Stomach (tissue), 9 donors: Measurements from ENCODE around the gene SHMT2. TPM values are rescaled to one million over a fixed set of nuclear protein-coding genes. Genes with fewer than 3 reads are reported as not detected.

ENCODE experiments used
- DNase-seq, 2 donors: peaks; one replicate each; pipeline versions ENCODE4 v3.0.0 to v3.0.0-alpha.2; 2013 to 2019
- H3K27ac ChIP-seq, 5 donors: fragments of 200-600 bp in 4 of 5; sonication (generic) in 4 of 5; one replicate each; pipeline ENCODE4 v1.5.1; 2013 to 2019; ENCODE audit warnings: mild to moderate bottlenecking in 1 of 5, moderate library complexity in 1 of 5
- H3K27me3 ChIP-seq, 3 donors: fragments of 200-600 bp; sonication (generic); one replicate each; pipeline ENCODE4 v1.5.1; 2017 to 2019; ENCODE audit warnings: mixed run types in 1 of 3
- H3K36me3 ChIP-seq, 4 donors: fragments of 200-600 bp; sonication (generic); 1 replicate in 3 of 4; 2 replicates in 1 of 4; pipeline ENCODE4 v1.5.1; 2016 to 2019
- H3K4me1 ChIP-seq, 4 donors: fragments of 200-600 bp; sonication (generic); one replicate each; pipeline ENCODE4 v1.5.1; 2016 to 2019
- H3K4me3 ChIP-seq, 4 donors: fragments of 200-600 bp; sonication (generic) in 3 of 4; one replicate each; pipeline ENCODE4 v1.5.1; 2016 to 2019; ENCODE audit warnings: mild to moderate bottlenecking in 1 of 4
- H3K9me3 ChIP-seq, 4 donors: fragments of 200-600 bp; sonication (generic); one replicate each; pipeline ENCODE4 v1.5.1; 2016 to 2019
- EP300 ChIP-seq: sonication (generic); formaldehyde crosslinking; IDR thresholded peaks from one replicate; pipeline ENCODE4 v1.6.1; 2017; ENCODE audit warnings: antibody characterized with exemption
- POLR2A ChIP-seq, 4 donors: fragments of 450-650 bp; IDR thresholded peaks; one replicate each; pipeline ENCODE4 v1.6.1; 2016; ENCODE audit warnings: antibody characterized with exemption in 4 of 4, control low read depth in 2 of 4, mild to moderate bottlenecking in 1 of 4, moderate library complexity in 1 of 4
- POLR2AphosphoS5 ChIP-seq, 3 donors: sonication (generic); formaldehyde crosslinking; IDR thresholded peaks; one replicate each; pipeline ENCODE4 v1.6.1; 2016; ENCODE audit warnings: antibody characterized with exemption in 3 of 3
- WGBS, 5 donors: extraction: QIAGEN DNeasy Blood & Tissue Kit in 3 of 5; methylation state at CpG; one replicate each; pipeline versions ENCODE4 v1.1.5 to v1.1.7; 2013 to 2018; 5-methylcytosine and 5-hydroxymethylcytosine counted together
- intact Hi-C: fragments of 100-400 bp; cut with DNase I; formaldehyde crosslinking; loops from one replicate; pipeline ENCODE4 v1.15.1; 2023; ENCODE audit warnings: low total_unique reads
- polyA plus RNA-seq, 3 donors: library from polyadenylated mRNA; stranded (reverse); fragments of 200-250 nt; gene quantifications; one replicate each; pipeline ENCODE4 v1.2.3, GENCODE V29; 2013
- total RNA-seq, 5 donors: library from RNA; depleted of rRNA; stranded (reverse); fragments of >200 nt; gene quantifications; one replicate each; pipeline versions ENCODE4 v1.1.0 to v1.2.3, GENCODE V29; 2014 to 2016
- TF ChIP-seq, protein P1 (sequence below), 7 experiments: fragments of 450-650 bp in 4 of 7; fragments of 200-600 bp in 3 of 7; sonication (generic) in 3 of 7; IDR thresholded peaks; one replicate each; pipeline ENCODE4 v1.5.1; 2016 to 2019; ENCODE audit warnings: antibody characterized with exemption in 7 of 7, control low read depth in 2 of 7, mild to moderate bottlenecking in 1 of 7
- donor health status: healthy with polysubstance abuse.
- donor health status: Bipolar disorder and iron deficiency.
- donor health status: healthy.

The SHMT2 gene
- total and polyA plus RNA-seq, 8 donors: 26.1 to 93.7 (median 58.0) TPM

- no peak overlapping the region for H3K4me3 ChIP-seq
- H3K27me3 ChIP-seq: no peaks in the 10 kb centered on the region
- H3K27ac ChIP-seq: no peak overlapping the region
- DNase-seq: no peak
- TF ChIP-seq POLR2AphosphoS5 (IDR thresholded peaks at IDR 0.05) (no peak), EP300 (no peak), POLR2A (IDR thresholded peaks at IDR 0.05) (no peak)
- TF ChIP-seq, protein P1, sequence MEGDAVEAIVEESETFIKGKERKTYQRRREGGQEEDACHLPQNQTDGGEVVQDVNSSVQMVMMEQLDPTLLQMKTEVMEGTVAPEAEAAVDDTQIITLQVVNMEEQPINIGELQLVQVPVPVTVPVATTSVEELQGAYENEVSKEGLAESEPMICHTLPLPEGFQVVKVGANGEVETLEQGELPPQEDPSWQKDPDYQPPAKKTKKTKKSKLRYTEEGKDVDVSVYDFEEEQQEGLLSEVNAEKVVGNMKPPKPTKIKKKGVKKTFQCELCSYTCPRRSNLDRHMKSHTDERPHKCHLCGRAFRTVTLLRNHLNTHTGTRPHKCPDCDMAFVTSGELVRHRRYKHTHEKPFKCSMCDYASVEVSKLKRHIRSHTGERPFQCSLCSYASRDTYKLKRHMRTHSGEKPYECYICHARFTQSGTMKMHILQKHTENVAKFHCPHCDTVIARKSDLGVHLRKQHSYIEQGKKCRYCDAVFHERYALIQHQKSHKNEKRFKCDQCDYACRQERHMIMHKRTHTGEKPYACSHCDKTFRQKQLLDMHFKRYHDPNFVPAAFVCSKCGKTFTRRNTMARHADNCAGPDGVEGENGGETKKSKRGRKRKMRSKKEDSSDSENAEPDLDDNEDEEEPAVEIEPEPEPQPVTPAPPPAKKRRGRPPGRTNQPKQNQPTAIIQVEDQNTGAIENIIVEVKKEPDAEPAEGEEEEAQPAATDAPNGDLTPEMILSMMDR (IDR thresholded peaks at IDR 0.05): no peak
- peaks cover 79 to 100% (median 100%) of the 10 kb centered on the region in 4 donors for H3K36me3 ChIP-seq
- WGBS, 5 donors: 92 to 98% (median 95%) methylated on average over 16 to 23 of the region's 23 CpGs
- intact Hi-C loops: no loop called here
- no peaks in the 10 kb centered on the region for H3K4me1 ChIP-seq
- no peaks in the 10 kb centered on the region for H3K9me3 ChIP-seq
These were observed 38.7 kb upstream of the SHMT2 start for GRCh38 chr12:57190821-57191220.

DNA sequence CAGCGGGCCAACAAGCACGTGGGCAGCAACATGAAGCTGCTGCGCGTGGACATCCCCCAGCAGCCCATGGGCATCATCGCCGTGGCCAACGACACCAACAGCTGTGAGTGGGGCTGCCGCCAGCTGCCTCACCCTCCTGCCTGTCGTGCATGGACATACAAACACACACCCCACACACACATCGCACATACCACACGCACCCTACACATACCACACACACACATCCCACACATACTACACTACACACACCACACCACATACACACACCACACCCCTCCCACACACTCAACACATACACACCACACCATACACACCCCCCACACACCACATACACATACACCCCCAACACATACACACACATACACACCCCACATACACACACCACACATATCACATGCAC is 38.1 kb upstream of the SHMT2 start:
- H3K36me3 ChIP-seq: peaks cover 79 to 100% (median 100%) of the 10 kb centered on the region in 4 donors
- H3K4me1 ChIP-seq: no peaks in the 10 kb centered on the region
- no peak overlapping the region for H3K27ac ChIP-seq
- no peak for DNase-seq
- no peak overlapping the region for H3K4me3 ChIP-seq
- no peaks in the 10 kb centered on the region for H3K9me3 ChIP-seq
- no peak for TF ChIP-seq POLR2AphosphoS5 (IDR thresholded peaks at IDR 0.05)
- TF ChIP-seq, protein P1 (IDR thresholded peaks at IDR 0.05): no peak
- TF ChIP-seq EP300: no peak
- TF ChIP-seq POLR2A (IDR thresholded peaks at IDR 0.05): no peak
- intact Hi-C loops: no loop called here
- no peaks in the 10 kb centered on the region for H3K27me3 ChIP-seq
- 81 to 94% (median 90%) methylated on average over 6 to 11 of the region's 11 CpGs for WGBS, 5 donors

DNA sequence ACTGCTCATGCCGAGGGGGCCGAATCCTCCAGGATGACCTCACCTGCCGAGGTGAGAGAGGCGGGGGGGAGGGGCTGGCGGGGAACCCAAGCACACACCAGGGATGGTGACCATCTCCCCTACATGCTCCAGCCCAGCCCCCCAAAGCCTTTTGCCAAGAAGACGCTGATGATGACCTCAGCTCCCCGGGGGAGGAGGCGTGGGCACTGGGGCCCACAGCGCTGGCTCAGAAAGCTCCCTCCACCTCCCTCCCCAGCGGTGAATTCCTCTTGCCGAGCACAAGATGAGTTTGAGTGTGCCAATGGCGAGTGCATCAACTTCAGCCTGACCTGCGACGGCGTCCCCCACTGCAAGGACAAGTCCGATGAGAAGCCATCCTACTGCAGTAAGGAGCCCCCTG is 36.6 kb upstream of the SHMT2 start:
- Histone ChIP-seq H3K9me3 (no peaks in the 10 kb centered on the region), H3K4me3 (no peak overlapping the region), H3K36me3 (peaks cover 77 to 100% (median 100%) of the 10 kb centered on the region in 4 donors), H3K4me1 (no peaks in the 10 kb centered on the region), H3K27ac (no peak overlapping the region), H3K27me3 (no peaks in the 10 kb centered on the region)
- TF ChIP-seq POLR2A (IDR thresholded peaks at IDR 0.05) (no peak), POLR2AphosphoS5 (IDR thresholded peaks at IDR 0.05) (no peak), EP300 (no peak)
- TF ChIP-seq, protein P1 (IDR thresholded peaks at IDR 0.05): no peak
- DNase-seq: no peak
- WGBS, 5 donors: 89 to 96% (median 92%) methylated on average over 15 to 16 of the region's 16 CpGs
- intact Hi-C loops: no loop called here

DNA sequence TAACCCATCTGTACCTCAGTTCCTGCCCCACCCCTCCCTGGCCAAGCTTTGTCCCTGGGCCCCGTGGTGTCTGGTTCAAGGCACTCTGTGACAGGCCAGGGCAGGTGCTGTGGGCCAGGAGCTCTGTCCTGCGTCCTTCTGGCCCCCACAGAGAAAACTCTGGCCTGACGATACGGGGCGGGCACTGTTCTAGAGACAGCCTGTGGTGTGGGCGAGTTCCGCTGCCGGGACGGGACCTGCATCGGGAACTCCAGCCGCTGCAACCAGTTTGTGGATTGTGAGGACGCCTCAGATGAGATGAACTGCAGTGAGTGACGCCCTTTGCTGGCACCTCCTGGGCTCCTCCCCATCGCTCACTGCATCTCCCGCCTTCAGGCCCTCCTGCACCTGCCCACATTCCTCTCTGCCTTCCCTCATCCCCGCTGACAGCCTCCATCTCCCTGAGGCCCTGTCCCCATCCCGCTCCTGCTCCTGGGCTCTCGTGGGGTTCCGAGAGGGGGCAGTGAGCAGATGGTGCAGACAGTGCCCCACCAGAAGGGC is 35.7 kb upstream of the SHMT2 start:
- Histone ChIP-seq H3K9me3 (no peaks in the 10 kb centered on the region), H3K27me3 (no peaks in the 10 kb centered on the region), H3K27ac (no peak overlapping the region), H3K4me3 (no peak overlapping the region), H3K36me3 (peaks cover 78 to 100% (median 100%) of the 10 kb centered on the region in 4 donors), H3K4me1 (no peaks in the 10 kb centered on the region)
- TF ChIP-seq EP300: no peak
- DNase-seq: no peak
- intact Hi-C loops: no loop called here
- 85 to 90% (median 89%) methylated on average over 19 of the region's 19 CpGs for WGBS, 5 donors

- no peak for DNase-seq
- TF ChIP-seq, protein P1 (IDR thresholded peaks at IDR 0.05): no peak
- TF ChIP-seq EP300 (no peak), POLR2AphosphoS5 (IDR thresholded peaks at IDR 0.05) (no peak), POLR2A (IDR thresholded peaks at IDR 0.05) (no peak)
- Histone ChIP-seq H3K4me1 (no peaks in the 10 kb centered on the region), H3K36me3 (peaks cover 80 to 100% (median 100%) of the 10 kb centered on the region in 4 donors), H3K4me3 (no peak overlapping the region), H3K27me3 (no peaks in the 10 kb centered on the region), H3K27ac (no peak overlapping the region), H3K9me3 (no peaks in the 10 kb centered on the region)
- 86 to 94% (median 92%) methylated on average over 15 to 18 of the region's 18 CpGs for WGBS, 5 donors
- intact Hi-C loops: no loop called here
These were observed 35.3 kb upstream of the SHMT2 start for GRCh38 chr12:57194253-57194652.
